Thoracic aorta (tissue), 2 donors: ENCODE data around the gene TPD52L1. TPM values are rescaled to one million over a fixed set of nuclear protein-coding genes. Genes with fewer than 3 reads are reported as not detected.

Source experiments
- ATAC-seq: fragments of 150-250 bp; one replicate; pipeline ENCODE4 v1.8.0; 2017; ENCODE audit warnings: low read depth; ENCODE audit not compliant: insufficient number of reproducible peaks, low FRiP score
- DNase-seq: peaks from one replicate; pipeline ENCODE4 v3.0.0-alpha.2; 2020; ENCODE audit warnings: low spot score
- H3K27ac ChIP-seq, 2 donors: fragments of 200-600 bp; sonication (generic); 1 replicate in 1 of 2; 2 replicates in 1 of 2; pipeline ENCODE4 v1.5.1; 2016; ENCODE audit warnings: mild to moderate bottlenecking in 2 of 2, moderate library complexity in 2 of 2
- H3K27me3 ChIP-seq: fragments of 200-600 bp; sonication (generic); replicated peaks from 2 replicates; pipeline ENCODE4 v1.6.0; 2016; ENCODE audit warnings: mild to moderate bottlenecking; ENCODE audit not compliant: insufficient read depth
- H3K36me3 ChIP-seq: fragments of 200-600 bp; sonication (generic); one replicate; pipeline ENCODE4 v1.5.1; 2016
- H3K4me1 ChIP-seq, 2 donors: fragments of 200-600 bp; sonication (generic); 1 replicate in 1 of 2; 2 replicates in 1 of 2; pipeline versions ENCODE4 v1.5.1 to v1.6.0; 2016; ENCODE audit warnings: low read depth in 2 of 2, mild to moderate bottlenecking in 1 of 2; ENCODE audit not compliant: control insufficient read depth in 1 of 2
- H3K4me3 ChIP-seq: fragments of 200-600 bp; sonication (generic); 2 replicates; pipeline ENCODE4 v1.5.1; 2016; ENCODE audit warnings: mild to moderate bottlenecking
- H3K9me3 ChIP-seq: fragments of 200-600 bp; sonication (generic); 2 replicates; pipeline ENCODE4 v1.5.1; 2016
- total RNA-seq, 2 donors: library from RNA; depleted of rRNA; stranded (reverse); fragments of >200 nt; gene quantifications; one replicate each; pipeline versions ENCODE4 v1.1.0 to v1.2.3, GENCODE V29; 2016
- TF ChIP-seq, protein P1 (sequence below): fragments of 200-600 bp; sonication (generic); IDR thresholded peaks from one replicate; pipeline ENCODE4 v1.5.1; 2019; ENCODE audit warnings: antibody characterized with exemption

The TPD52L1 gene
- total RNA-seq, 2 donors from 2014 or later: 37.1 to 73.5 TPM

DNA sequence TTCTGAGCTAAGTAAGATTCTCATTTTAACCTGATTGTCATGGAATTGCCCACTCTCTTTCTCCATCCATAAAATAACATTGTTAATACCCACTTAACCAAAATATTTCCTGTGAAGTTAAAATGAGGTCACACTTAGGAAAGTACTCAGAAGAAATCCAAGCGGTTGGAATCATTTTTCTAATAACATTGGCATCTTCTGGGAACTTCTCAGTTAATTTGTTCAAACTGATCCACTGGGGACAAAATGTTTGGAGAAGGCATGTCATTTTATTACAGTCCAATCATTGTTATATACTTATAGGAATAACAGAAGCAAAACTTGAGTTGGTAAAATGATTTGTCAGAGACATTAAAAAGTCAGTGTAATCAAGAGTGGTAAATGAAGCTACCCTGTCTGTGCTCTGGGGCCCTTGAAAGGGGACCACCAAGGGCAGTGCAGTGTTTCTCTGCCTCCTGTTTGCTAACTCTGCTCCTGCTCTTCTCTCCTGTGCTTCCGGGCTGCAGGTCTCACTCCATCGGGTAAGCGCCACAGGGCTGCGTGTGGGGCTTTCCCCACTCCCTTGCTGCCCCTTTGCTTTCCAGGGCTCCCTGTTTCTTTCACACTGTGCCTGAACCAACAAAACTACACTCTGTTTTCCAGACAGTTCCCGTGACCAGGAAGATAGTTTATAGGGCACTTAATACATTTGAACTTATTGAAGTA is 98.1 kb downstream of the TPD52L1 start:
- ATAC-seq (no peak), DNase-seq (no peak)
- H3K36me3 ChIP-seq: no peaks in the 10 kb centered on the region
- no peaks in the 10 kb centered on the region for H3K27me3 ChIP-seq
- H3K27ac ChIP-seq: peak overlapping the region; percentile 59 to 67
- TF ChIP-seq, protein P1, sequence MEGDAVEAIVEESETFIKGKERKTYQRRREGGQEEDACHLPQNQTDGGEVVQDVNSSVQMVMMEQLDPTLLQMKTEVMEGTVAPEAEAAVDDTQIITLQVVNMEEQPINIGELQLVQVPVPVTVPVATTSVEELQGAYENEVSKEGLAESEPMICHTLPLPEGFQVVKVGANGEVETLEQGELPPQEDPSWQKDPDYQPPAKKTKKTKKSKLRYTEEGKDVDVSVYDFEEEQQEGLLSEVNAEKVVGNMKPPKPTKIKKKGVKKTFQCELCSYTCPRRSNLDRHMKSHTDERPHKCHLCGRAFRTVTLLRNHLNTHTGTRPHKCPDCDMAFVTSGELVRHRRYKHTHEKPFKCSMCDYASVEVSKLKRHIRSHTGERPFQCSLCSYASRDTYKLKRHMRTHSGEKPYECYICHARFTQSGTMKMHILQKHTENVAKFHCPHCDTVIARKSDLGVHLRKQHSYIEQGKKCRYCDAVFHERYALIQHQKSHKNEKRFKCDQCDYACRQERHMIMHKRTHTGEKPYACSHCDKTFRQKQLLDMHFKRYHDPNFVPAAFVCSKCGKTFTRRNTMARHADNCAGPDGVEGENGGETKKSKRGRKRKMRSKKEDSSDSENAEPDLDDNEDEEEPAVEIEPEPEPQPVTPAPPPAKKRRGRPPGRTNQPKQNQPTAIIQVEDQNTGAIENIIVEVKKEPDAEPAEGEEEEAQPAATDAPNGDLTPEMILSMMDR: no peak
- peaks cover 5 to 38% of the 10 kb centered on the region in 2 donors for H3K4me1 ChIP-seq
- peak overlapping the region; percentile 58 for H3K4me3 ChIP-seq
- H3K9me3 ChIP-seq: no peaks in the 10 kb centered on the region

DNA sequence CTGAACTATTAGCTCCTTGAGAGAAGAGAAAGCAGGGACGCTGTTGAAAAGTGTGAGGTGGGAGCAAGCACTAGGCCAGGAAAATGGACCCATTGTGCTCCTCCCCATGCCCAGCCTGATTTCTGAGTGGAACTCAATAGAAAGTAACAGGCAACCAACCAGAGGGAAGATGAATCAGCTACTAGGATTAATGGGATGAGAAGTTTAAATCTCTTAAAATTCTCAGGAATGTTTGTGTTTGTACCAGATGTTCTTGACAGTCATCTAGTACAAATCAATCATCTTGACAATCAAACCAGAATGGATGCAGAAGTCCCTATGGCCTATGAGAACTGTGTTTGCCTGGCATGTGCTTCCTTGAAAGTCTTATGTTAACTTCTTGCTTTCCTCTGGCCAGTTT is 99.3 kb downstream of the TPD52L1 start:
- Histone ChIP-seq H3K27me3 (no peaks in the 10 kb centered on the region), H3K36me3 (no peaks in the 10 kb centered on the region), H3K9me3 (no peaks in the 10 kb centered on the region), H3K27ac (peak overlapping the region in 1 of 2 donors; percentile 27), H3K4me3 (no peak overlapping the region), H3K4me1 (peaks cover 5 to 38% of the 10 kb centered on the region in 2 donors)
- no peak for ATAC-seq
- no peak for DNase-seq
- TF ChIP-seq, protein P1: no peak

DNA sequence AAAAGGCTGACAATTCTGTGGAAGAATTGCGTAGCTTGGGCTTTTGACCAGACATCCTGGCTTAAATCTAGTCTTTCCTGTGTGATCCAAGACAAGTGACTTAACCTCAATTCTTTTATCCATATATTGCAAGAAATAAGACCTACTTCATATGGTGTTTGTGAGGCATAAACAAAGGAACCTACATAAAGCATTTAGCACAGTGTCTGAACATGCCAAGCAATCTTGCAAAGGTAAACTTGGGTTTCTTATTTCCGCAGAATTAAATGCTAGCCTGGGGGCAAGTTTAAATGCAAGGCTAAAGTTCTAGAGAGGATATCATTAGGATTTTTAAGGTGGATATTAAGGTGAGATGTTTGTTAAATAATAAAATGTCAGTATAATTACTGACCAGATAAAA is 100.3 kb downstream of the TPD52L1 start:
- ATAC-seq (no peak), DNase-seq (no peak)
- Histone ChIP-seq H3K4me3 (no peak overlapping the region), H3K4me1 (peaks cover 5 to 38% of the 10 kb centered on the region in 2 donors), H3K27ac (no peak overlapping the region), H3K9me3 (no peaks in the 10 kb centered on the region), H3K27me3 (no peaks in the 10 kb centered on the region), H3K36me3 (no peaks in the 10 kb centered on the region)
- TF ChIP-seq, protein P1: no peak

DNA sequence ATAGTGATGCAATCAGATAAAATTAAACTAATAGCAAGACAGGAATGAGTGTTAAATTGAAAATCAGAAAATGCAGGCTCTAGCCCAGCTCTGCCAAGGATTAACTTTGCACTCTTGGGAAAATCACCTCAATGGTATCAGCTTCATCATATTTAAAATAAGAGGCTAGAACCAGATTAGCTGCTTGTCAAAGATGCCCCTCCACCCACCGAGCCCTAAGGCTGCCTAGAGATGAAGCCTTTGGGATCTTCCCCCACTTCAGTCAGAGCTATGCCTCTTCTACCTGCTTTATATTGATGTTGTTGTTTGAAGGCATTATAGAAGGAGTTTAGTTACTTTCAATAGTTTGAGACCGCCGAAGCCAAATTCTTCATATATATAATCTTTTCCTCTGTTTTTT is 100.7 kb downstream of the TPD52L1 start:
- H3K27me3 ChIP-seq: no peaks in the 10 kb centered on the region
- TF ChIP-seq, protein P1: no peak

DNA sequence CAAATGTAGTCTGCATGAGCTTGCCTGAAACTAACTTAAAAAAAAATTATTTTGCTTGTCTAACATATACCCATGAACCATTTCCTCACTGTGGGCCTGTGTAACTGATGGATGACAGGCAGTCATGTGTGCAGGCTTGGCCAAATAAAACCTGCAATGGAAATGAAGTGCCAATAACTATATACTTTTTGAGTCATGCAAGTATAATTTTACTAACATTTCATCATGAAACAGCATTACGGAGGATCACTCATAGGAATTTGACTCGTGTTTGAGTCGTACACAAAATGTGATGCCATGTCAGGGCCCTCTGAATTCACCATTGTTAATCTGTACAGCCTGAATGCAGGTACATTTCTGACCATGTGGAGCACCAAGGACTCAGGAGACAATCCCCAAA is 101.6 kb downstream of the TPD52L1 start:
- Histone ChIP-seq H3K9me3 (no peaks in the 10 kb centered on the region), H3K36me3 (no peaks in the 10 kb centered on the region), H3K27ac (no peak overlapping the region), H3K27me3 (no peaks in the 10 kb centered on the region), H3K4me1 (peaks cover 5 to 38% of the 10 kb centered on the region in 2 donors), H3K4me3 (no peak overlapping the region)
- TF ChIP-seq, protein P1: no peak
- ATAC-seq: no peak
- DNase-seq: no peak

More for the DNA sequence above, 100.7 kb downstream of the TPD52L1 start:
- Histone ChIP-seq H3K4me1 (peaks cover 5 to 38% of the 10 kb centered on the region in 2 donors), H3K9me3 (no peaks in the 10 kb centered on the region), H3K36me3 (no peaks in the 10 kb centered on the region), H3K4me3 (no peak overlapping the region), H3K27ac (no peak overlapping the region)
- DNase-seq (no peak), ATAC-seq (no peak)
